HG03103 (cell line): ENCODE results near the gene CAPN8.
"Not testable (repeated sequence)": the region's sequence is repeated elsewhere in the genome, so short reads cannot be mapped to it uniquely, and the experiment has no call there.

ENCODE experiments used
- ATAC-seq: cut with Tn5 transposase; IDR thresholded peaks from one replicate; pipeline ENCODE4 v1.9.1; 2021; ENCODE audit warnings: low read depth; ENCODE audit not compliant: unreplicated experiment

Gene CAPN8

GRCh38 chr1:223534677-223535076 lies 130.8 kb downstream of the CAPN8 start:
- ATAC-seq: no peak

GRCh38 chr1:223533708-223534107 lies 131.8 kb downstream of the CAPN8 start:
- no peak for ATAC-seq

- peak; percentile 58 for ATAC-seq
Measured at GRCh38 chr1:223531742-223532341, 133.7 kb downstream of the CAPN8 start.

GRCh38 chr1:223525957-223526356 lies 139.5 kb downstream of the CAPN8 start:
- no peak for ATAC-seq

- ATAC-seq: no peak
Measured at GRCh38 chr1:223525546-223525945, 140.0 kb downstream of the CAPN8 start.

GRCh38 chr1:223524930-223525451 lies 140.5 kb downstream of the CAPN8 start:
- ATAC-seq: no peak

GRCh38 chr1:223521150-223521549 lies 144.4 kb downstream of the CAPN8 start:
- ATAC-seq: no peak

- ATAC-seq: no peak
Measured at GRCh38 chr1:223520200-223520599, 145.3 kb downstream of the CAPN8 start.

GRCh38 chr1:223519116-223519515 lies 146.4 kb downstream of the CAPN8 start:
- ATAC-seq: no peak

GRCh38 chr1:223518553-223518952 lies 146.9 kb downstream of the CAPN8 start:
- ATAC-seq: not testable (repeated sequence)

GRCh38 chr1:223515926-223516325 lies 149.6 kb downstream of the CAPN8 start:
- no peak for ATAC-seq

- ATAC-seq: no peak
Measured at GRCh38 chr1:223515421-223515820, 150.1 kb downstream of the CAPN8 start.

- no peak for ATAC-seq
Measured at GRCh38 chr1:223514644-223515043, 150.9 kb downstream of the CAPN8 start.

- no peak for ATAC-seq
Measured at GRCh38 chr1:223513309-223513708, 152.2 kb downstream of the CAPN8 start.

GRCh38 chr1:223512057-223512456 lies 153.4 kb downstream of the CAPN8 start:
- no peak for ATAC-seq

- ATAC-seq: no peak
Measured at GRCh38 chr1:223508796-223509195, 156.7 kb downstream of the CAPN8 start.

GRCh38 chr1:223504741-223505140 lies 160.8 kb downstream of the CAPN8 start:
- ATAC-seq: no peak

GRCh38 chr1:223503348-223503747 lies 162.2 kb downstream of the CAPN8 start:
- no peak for ATAC-seq

- ATAC-seq: no peak
Measured at GRCh38 chr1:223500560-223501425, 164.7 kb downstream of the CAPN8 start.

GRCh38 chr1:223496883-223497282 lies 168.6 kb downstream of the CAPN8 start:
- ATAC-seq: no peak

- no peak for ATAC-seq
Measured at GRCh38 chr1:223494926-223495645, 170.4 kb downstream of the CAPN8 start.
